MM.1S (cell line): ENCODE data around the gene ABCC12.

Experiments
- DNase-seq: peaks from one replicate; pipeline ENCODE4 v3.0.0-alpha.2; 2015
- H2AFZ ChIP-seq: fragments of 300-600 bp; sonication (generic); 2 replicates; pipeline ENCODE4 v1.6.0; 2016; ENCODE audit warnings: antibody characterized with exemption, low read length
- H3F3A ChIP-seq: fragments of 300-600 bp; sonication (generic); 2 replicates; pipeline ENCODE4 v1.6.1; 2016; ENCODE audit warnings: mild to moderate bottlenecking, antibody characterized with exemption, low read length, moderate library complexity, mixed read lengths; ENCODE audit not compliant: insufficient read depth
- H3K27ac ChIP-seq: fragments of 300-600 bp; sonication (generic); 2 replicates; pipeline ENCODE4 v1.5.1; 2016; ENCODE audit warnings: mild to moderate bottlenecking, low read length
- H3K27me3 ChIP-seq: fragments of 300-600 bp; sonication (generic); replicated peaks from 2 replicates; pipeline ENCODE4 v1.6.0; 2016; ENCODE audit warnings: low read length; ENCODE audit not compliant: insufficient read depth
- H3K36me3 ChIP-seq: fragments of 300-600 bp; sonication (generic); replicated peaks from 2 replicates; pipeline ENCODE4 v1.6.1; 2016; ENCODE audit warnings: mild to moderate bottlenecking, low read length, mixed read lengths; ENCODE audit not compliant: insufficient read depth
- H3K4me1 ChIP-seq: fragments of 300-600 bp; sonication (generic); 2 replicates; pipeline ENCODE4 v1.6.1; 2016; ENCODE audit warnings: low read length, mixed read lengths
- H3K4me2 ChIP-seq: fragments of 300-600 bp; sonication (generic); 2 replicates; pipeline ENCODE4 v1.6.0; 2016; ENCODE audit warnings: low read depth, low read length
- H3K4me3 ChIP-seq: fragments of 300-600 bp; sonication (generic); 2 replicates; pipeline ENCODE4 v1.5.1; 2016; ENCODE audit warnings: low read length, mixed read lengths
- H3K79me2 ChIP-seq: fragments of 300-600 bp; sonication (generic); 2 replicates; pipeline ENCODE4 v1.6.1; 2016; ENCODE audit warnings: mixed run types, low read length, mixed read lengths
- H3K9ac ChIP-seq: fragments of 300-600 bp; sonication (generic); 2 replicates; pipeline ENCODE4 v1.6.1; 2016; ENCODE audit warnings: low read length, mixed read lengths
- H3K9me2 ChIP-seq: fragments of 300-600 bp; sonication (generic); replicated peaks from 2 replicates; pipeline ENCODE4 v1.6.1; 2016; ENCODE audit warnings: mild to moderate bottlenecking, low read length, mixed read lengths; ENCODE audit not compliant: insufficient read depth
- H3K9me3 ChIP-seq: fragments of 300-600 bp; sonication (generic); replicated peaks from 2 replicates; pipeline ENCODE4 v1.6.1; 2016; ENCODE audit warnings: mild to moderate bottlenecking, low read length, mixed read lengths; ENCODE audit not compliant: insufficient read depth
- H4K20me1 ChIP-seq: fragments of 300-600 bp; sonication (generic); 2 replicates; pipeline ENCODE4 v1.6.1; 2016; ENCODE audit warnings: mild to moderate bottlenecking, low read length, moderate library complexity, mixed read lengths; ENCODE audit not compliant: insufficient read depth
- EZH2 ChIP-seq: fragments of 300-600 bp; sonication (generic); optimal IDR thresholded peaks from 2 replicates; pipeline ENCODE3; 2017; ENCODE audit warnings: low read depth, mild to moderate bottlenecking, antibody characterized with exemption, low read length, mixed read lengths
- EZH2phosphoT487 ChIP-seq: fragments of 300-600 bp; sonication (generic); IDR thresholded peaks from 2 replicates; pipeline ENCODE4 v1.6.1; 2018; ENCODE audit warnings: antibody characterized with exemption, low read length
- TF ChIP-seq, protein P1 (sequence below): fragments of 300-600 bp; sonication (generic); IDR thresholded peaks from 2 replicates; pipeline ENCODE4 v1.5.1; 2016; ENCODE audit warnings: antibody characterized with exemption, low read length, mixed read lengths

Gene ABCC12

DNA sequence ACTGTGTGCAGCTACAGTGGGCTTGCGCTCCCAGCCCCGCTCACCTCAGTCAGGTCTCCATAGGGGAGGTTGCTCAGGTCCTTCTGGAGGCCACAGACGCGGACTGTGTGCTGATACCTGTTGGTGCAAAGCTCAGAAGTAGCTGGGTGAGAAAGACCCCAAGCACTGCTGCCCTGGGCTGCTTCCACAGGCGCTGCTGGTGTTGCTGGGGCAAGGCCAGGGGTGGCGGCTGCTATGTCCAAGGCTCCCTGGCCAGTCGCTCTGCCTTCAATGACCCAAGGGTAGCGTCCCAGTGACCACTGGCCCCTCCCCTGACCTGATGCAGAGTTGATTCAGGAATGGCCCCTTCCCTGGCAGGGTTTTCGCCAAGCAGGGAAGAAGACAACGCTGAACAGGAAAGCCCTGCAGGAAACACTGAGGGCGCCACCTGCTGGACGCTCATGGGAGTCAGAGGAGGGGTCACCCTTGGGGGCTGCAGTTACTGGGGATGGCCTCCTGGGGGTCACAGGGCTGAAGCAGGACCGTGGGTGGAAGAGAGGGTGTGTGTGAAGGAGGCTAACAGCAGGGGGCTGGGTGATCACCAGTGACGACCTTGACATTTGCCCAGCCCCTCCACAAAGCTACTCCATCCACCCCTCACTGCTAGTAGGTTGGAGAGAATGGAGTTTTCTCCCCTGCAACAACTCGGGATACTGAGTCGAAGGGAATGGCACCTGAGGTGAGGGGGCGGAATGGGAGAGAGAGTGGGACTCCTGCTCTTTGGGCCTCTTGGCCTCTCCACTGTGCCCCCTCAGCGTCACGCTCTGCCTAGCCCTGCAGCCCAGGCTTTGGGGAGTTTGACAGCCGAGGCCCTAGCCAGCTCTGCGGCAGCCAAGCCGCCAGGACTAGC lies 38.3 kb downstream of the ABCC12 start:
- Histone ChIP-seq H3K9ac (no peak overlapping the region), H3K9me2 (no peaks in the 10 kb centered on the region), H3K4me3 (no peak overlapping the region), H3K36me3 (no peaks in the 10 kb centered on the region), H3K79me2 (no peaks in the 10 kb centered on the region), H2AFZ (no peak overlapping the region), H4K20me1 (no peaks in the 10 kb centered on the region), H3K4me1 (no peaks in the 10 kb centered on the region), H3K27me3 (no peaks in the 10 kb centered on the region), H3K27ac (no peak overlapping the region), H3K4me2 (no peak overlapping the region), H3F3A (no peaks in the 10 kb centered on the region), H3K9me3 (no peaks in the 10 kb centered on the region)
- TF ChIP-seq, protein P1, sequence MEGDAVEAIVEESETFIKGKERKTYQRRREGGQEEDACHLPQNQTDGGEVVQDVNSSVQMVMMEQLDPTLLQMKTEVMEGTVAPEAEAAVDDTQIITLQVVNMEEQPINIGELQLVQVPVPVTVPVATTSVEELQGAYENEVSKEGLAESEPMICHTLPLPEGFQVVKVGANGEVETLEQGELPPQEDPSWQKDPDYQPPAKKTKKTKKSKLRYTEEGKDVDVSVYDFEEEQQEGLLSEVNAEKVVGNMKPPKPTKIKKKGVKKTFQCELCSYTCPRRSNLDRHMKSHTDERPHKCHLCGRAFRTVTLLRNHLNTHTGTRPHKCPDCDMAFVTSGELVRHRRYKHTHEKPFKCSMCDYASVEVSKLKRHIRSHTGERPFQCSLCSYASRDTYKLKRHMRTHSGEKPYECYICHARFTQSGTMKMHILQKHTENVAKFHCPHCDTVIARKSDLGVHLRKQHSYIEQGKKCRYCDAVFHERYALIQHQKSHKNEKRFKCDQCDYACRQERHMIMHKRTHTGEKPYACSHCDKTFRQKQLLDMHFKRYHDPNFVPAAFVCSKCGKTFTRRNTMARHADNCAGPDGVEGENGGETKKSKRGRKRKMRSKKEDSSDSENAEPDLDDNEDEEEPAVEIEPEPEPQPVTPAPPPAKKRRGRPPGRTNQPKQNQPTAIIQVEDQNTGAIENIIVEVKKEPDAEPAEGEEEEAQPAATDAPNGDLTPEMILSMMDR: peak; percentile 66
- no peak for TF ChIP-seq EZH2
- DNase-seq: no peak

DNA sequence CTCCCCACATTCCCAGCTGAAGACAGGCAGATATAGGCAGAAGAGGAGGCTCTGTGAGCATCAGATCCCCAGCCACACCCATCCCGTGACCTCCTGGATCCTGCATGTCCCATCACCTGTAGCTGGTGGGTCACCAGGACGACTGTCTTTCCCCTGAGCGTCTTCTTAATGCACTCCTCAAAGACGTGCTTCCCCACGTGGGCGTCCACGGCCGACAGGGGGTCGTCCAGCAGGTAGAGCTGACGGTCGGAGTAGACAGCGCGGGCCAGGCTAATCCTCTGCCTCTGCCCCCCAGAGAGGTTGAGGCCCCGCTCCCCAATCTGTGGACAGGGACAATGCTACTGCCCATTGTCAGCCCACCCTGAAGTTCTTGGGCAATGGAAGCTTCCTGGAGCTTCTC lies 40.5 kb downstream of the ABCC12 start:
- Histone ChIP-seq H3K9me3 (no peaks in the 10 kb centered on the region), H3K4me1 (no peaks in the 10 kb centered on the region), H3K27ac (no peak overlapping the region), H3K9me2 (no peaks in the 10 kb centered on the region), H3K36me3 (no peaks in the 10 kb centered on the region), H3K4me3 (no peak overlapping the region), H2AFZ (no peak overlapping the region), H3K79me2 (no peaks in the 10 kb centered on the region), H3K27me3 (no peaks in the 10 kb centered on the region), H3K9ac (no peak overlapping the region), H3K4me2 (no peak overlapping the region), H3F3A (no peaks in the 10 kb centered on the region), H4K20me1 (no peaks in the 10 kb centered on the region)
- DNase-seq: no peak
- TF ChIP-seq EZH2phosphoT487 (no peak), EZH2 (no peak)
- TF ChIP-seq, protein P1: no peak

DNA sequence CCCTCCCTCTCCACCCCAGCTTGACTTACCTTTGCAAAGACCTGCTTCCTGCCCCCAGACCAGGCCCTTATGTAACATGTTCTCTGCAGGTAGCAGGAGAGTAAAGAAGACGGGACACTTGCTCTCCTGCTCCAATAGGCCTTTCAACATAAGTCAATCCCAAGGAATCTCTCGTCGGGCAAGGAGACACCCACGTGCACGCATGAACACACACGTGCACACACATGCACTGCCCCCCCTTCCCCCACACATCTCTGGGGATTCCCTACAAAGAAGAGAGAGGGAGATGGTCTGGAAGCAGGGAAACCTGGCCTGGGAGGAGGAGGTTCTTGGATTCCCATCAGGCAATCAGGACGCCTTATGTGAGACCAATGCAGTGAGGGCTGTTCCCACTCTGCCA lies 41.4 kb downstream of the ABCC12 start:
- H3K36me3 ChIP-seq: no peaks in the 10 kb centered on the region
- H3K27ac ChIP-seq: no peak overlapping the region
- no peaks in the 10 kb centered on the region for H3K4me1 ChIP-seq
- no peak overlapping the region for H3K4me2 ChIP-seq
- no peak for DNase-seq
- H3F3A ChIP-seq: no peaks in the 10 kb centered on the region
- H4K20me1 ChIP-seq: no peaks in the 10 kb centered on the region
- H3K4me3 ChIP-seq: no peak overlapping the region
- no peaks in the 10 kb centered on the region for H3K27me3 ChIP-seq
- TF ChIP-seq, protein P1: no peak
- TF ChIP-seq EZH2 (no peak), EZH2phosphoT487 (no peak)
- no peaks in the 10 kb centered on the region for H3K79me2 ChIP-seq
- H3K9me2 ChIP-seq: no peaks in the 10 kb centered on the region
- no peaks in the 10 kb centered on the region for H3K9me3 ChIP-seq
- H2AFZ ChIP-seq: no peak overlapping the region
- no peak overlapping the region for H3K9ac ChIP-seq
